22Rv1 (cell line): ENCODE data around the gene NINL.

Experiments used
- CTCF ChIP-seq: fragments of 450-650 bp; IDR thresholded peaks from 2 replicates; pipeline ENCODE4 v1.5.1; 2017; ENCODE audit warnings: mild to moderate bottlenecking
- ZFX ChIP-seq: fragments of 450-650 bp; IDR thresholded peaks from 2 replicates; pipeline ENCODE4 v1.6.1; 2017; ENCODE audit warnings: antibody characterized with exemption, borderline replicate concordance

GRCh38 chr20:25547999-25548398, 37.3 kb downstream of the NINL start:
- TF ChIP-seq CTCF (no peak), ZFX (no peak)
